HEK293 (cell line): ENCODE results near the gene ASXL1.
A peak's percentile ranks its signal among the peaks of the same experiment; 100 is the strongest.

ENCODE experiments used
- EGR2 ChIP-seq: fragments of 450-650 bp; formaldehyde crosslinking; IDR thresholded peaks from 2 replicates; pipeline ENCODE4 v1.5.1; 2016; ENCODE audit warnings: low read depth, missing biosample characterization, missing genetic modification characterization
- GLIS1 ChIP-seq: fragments of 450-650 bp; formaldehyde crosslinking; IDR thresholded peaks from 2 replicates; pipeline ENCODE4 v1.5.1; 2016; ENCODE audit warnings: missing biosample characterization, missing genetic modification characterization
- GLIS2 ChIP-seq: fragments of 450-650 bp; formaldehyde crosslinking; IDR thresholded peaks from 2 replicates; pipeline ENCODE4 v1.5.1; 2016; ENCODE audit warnings: missing biosample characterization, missing genetic modification characterization
- HOXA7 ChIP-seq: sonication (generic); formaldehyde crosslinking; IDR thresholded peaks from 2 replicates; pipeline ENCODE4 v1.8.1; 2022; ENCODE audit warnings: missing genetic modification reagents, borderline replicate concordance
- KLF9 ChIP-seq: fragments of 450-650 bp; formaldehyde crosslinking; IDR thresholded peaks from 2 replicates; pipeline ENCODE4 v1.5.1; 2016; ENCODE audit warnings: missing biosample characterization, missing genetic modification characterization, low read depth
- MEIS1 ChIP-seq: sonication (generic); formaldehyde crosslinking; IDR thresholded peaks from 2 replicates; pipeline ENCODE4 v1.8.1; 2022; ENCODE audit warnings: missing genetic modification reagents, mild to moderate bottlenecking, borderline replicate concordance
- SP2 ChIP-seq: fragments of 450-650 bp; formaldehyde crosslinking; IDR thresholded peaks from 2 replicates; pipeline ENCODE4 v1.5.1; 2016; ENCODE audit warnings: missing biosample characterization, missing genetic modification characterization
- ZBTB10 ChIP-seq: fragments of 450-650 bp; formaldehyde crosslinking; IDR thresholded peaks from 2 replicates; pipeline ENCODE4 v1.5.1; 2016; ENCODE audit warnings: missing biosample characterization, missing genetic modification characterization
- ZBTB20 ChIP-seq: fragments of 450-650 bp; formaldehyde crosslinking; IDR thresholded peaks from 2 replicates; pipeline ENCODE4 v1.5.1; 2016; ENCODE audit warnings: missing biosample characterization, missing genetic modification characterization
- ZBTB6 ChIP-seq: fragments of 450-650 bp; formaldehyde crosslinking; IDR thresholded peaks from 2 replicates; pipeline ENCODE4 v1.5.1; 2017; ENCODE audit warnings: missing biosample characterization, missing genetic modification characterization
- ZBTB7A ChIP-seq: fragments of 450-650 bp; formaldehyde crosslinking; IDR thresholded peaks from 2 replicates; pipeline ENCODE4 v1.5.1; 2016; ENCODE audit warnings: low read depth, missing biosample characterization, missing genetic modification characterization
- ZFHX2 ChIP-seq: fragments of 450-650 bp; formaldehyde crosslinking; conservative IDR thresholded peaks from 2 replicates; pipeline ENCODE4 v1.5.1; 2016; ENCODE audit warnings: missing biosample characterization, missing genetic modification characterization
- ZNF2 ChIP-seq: fragments of 450-650 bp; formaldehyde crosslinking; IDR thresholded peaks from 2 replicates; pipeline ENCODE4 v1.5.1; 2016; ENCODE audit warnings: missing biosample characterization, missing genetic modification characterization
- ZNF248 ChIP-seq: fragments of 450-650 bp; formaldehyde crosslinking; IDR thresholded peaks from 2 replicates; pipeline ENCODE4 v1.5.1; 2017; ENCODE audit warnings: missing biosample characterization, missing genetic modification characterization
- ZNF362 ChIP-seq: fragments of 450-650 bp; formaldehyde crosslinking; IDR thresholded peaks from 2 replicates; pipeline ENCODE4 v1.5.1; 2016; ENCODE audit warnings: missing biosample characterization, missing genetic modification characterization
- ZNF404 ChIP-seq: fragments of 450-650 bp; formaldehyde crosslinking; IDR thresholded peaks from 2 replicates; pipeline ENCODE4 v1.5.1; 2017; ENCODE audit warnings: missing biosample characterization, missing genetic modification characterization
- ZNF558 ChIP-seq: fragments of 450-650 bp; formaldehyde crosslinking; IDR thresholded peaks from 2 replicates; pipeline ENCODE4 v1.5.1; 2016; ENCODE audit warnings: missing biosample characterization, missing genetic modification characterization
- ZNF664 ChIP-seq: fragments of 450-650 bp; formaldehyde crosslinking; IDR thresholded peaks from 2 replicates; pipeline ENCODE4 v1.5.1; 2016; ENCODE audit warnings: missing biosample characterization, missing genetic modification characterization
- ZNF692 ChIP-seq: fragments of 450-650 bp; formaldehyde crosslinking; IDR thresholded peaks from 2 replicates; pipeline ENCODE4 v1.5.1; 2016; ENCODE audit warnings: missing biosample characterization, missing genetic modification characterization
- ZNF785 ChIP-seq: fragments of 450-650 bp; formaldehyde crosslinking; IDR thresholded peaks from 2 replicates; pipeline ENCODE4 v1.5.1; 2016; ENCODE audit warnings: missing biosample characterization, missing genetic modification characterization

ASXL1 gene

GRCh38 chr20:32484225-32484957 lies 126.3 kb downstream of the ASXL1 start (continued):
- TF ChIP-seq ZBTB6 (tag by site-specific recombination) (no peak), KLF9 (tag by site-specific recombination) (peak; percentile 43; the same call in 1 of the 2 replicates), ZBTB20 (tag by site-specific recombination) (peak; percentile 67), ZNF362 (tag by site-specific recombination) (no peak), ZBTB7A (tag by site-specific recombination) (peak; percentile 41; the same call in 1 of the 2 replicates), MEIS1 (CRISPR knock-in tag) (no peak), ZNF692 (tag by site-specific recombination) (no peak), ZNF248 (no peak), ZNF785 (no peak), GLIS1 (peak; percentile 5; the same call in 1 of the 2 replicates), ZNF404 (tag by site-specific recombination) (no peak), HOXA7 (no peak), ZFHX2 (peak; percentile 52; the same call in 1 of the 2 replicates), ZNF664 (tag by site-specific recombination) (no peak), GLIS2 (tag by site-specific recombination) (peak; percentile 57), EGR2 (tag by site-specific recombination) (peak; percentile 25; the same call in 1 of the 2 replicates), ZNF2 (tag by site-specific recombination) (no peak), ZBTB10 (tag by site-specific recombination) (0 out of 2 replicates have a peak, but pooled peaks have one; percentile 26), ZNF558 (tag by site-specific recombination) (no peak), SP2 (peak; percentile 25; the same call in 1 of the 2 replicates)
